ENCODE data around the gene ZNF641. TPM values are rescaled to one million over a fixed set of nuclear protein-coding genes. Genes with fewer than 3 reads are reported as not detected.

The ZNF641 gene
- total RNA-seq, 1 donor from 2014 or later: 38.0 TPM

- H3K27me3 Mint-ChIP-seq (ENCODE audit: low read depth): no peaks in the 10 kb centered on the region
- no peak overlapping the region for H3K27ac Mint-ChIP-seq
- H3K9me3 Mint-ChIP-seq: no peaks in the 10 kb centered on the region
- DNase-seq (ENCODE audit: low spot score in 2 of 2, unreplicated experiment in 2 of 2): no peak
- H3K4me1 Mint-ChIP-seq: no peaks in the 10 kb centered on the region
- H3K36me3 Mint-ChIP-seq: no peaks in the 10 kb centered on the region
- TF ChIP-seq, protein P1, sequence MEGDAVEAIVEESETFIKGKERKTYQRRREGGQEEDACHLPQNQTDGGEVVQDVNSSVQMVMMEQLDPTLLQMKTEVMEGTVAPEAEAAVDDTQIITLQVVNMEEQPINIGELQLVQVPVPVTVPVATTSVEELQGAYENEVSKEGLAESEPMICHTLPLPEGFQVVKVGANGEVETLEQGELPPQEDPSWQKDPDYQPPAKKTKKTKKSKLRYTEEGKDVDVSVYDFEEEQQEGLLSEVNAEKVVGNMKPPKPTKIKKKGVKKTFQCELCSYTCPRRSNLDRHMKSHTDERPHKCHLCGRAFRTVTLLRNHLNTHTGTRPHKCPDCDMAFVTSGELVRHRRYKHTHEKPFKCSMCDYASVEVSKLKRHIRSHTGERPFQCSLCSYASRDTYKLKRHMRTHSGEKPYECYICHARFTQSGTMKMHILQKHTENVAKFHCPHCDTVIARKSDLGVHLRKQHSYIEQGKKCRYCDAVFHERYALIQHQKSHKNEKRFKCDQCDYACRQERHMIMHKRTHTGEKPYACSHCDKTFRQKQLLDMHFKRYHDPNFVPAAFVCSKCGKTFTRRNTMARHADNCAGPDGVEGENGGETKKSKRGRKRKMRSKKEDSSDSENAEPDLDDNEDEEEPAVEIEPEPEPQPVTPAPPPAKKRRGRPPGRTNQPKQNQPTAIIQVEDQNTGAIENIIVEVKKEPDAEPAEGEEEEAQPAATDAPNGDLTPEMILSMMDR (IDR thresholded peaks at IDR 0.05; ENCODE audit: unreplicated experiment): no peak
- no peak overlapping the region for H3K4me3 Mint-ChIP-seq
Measured at GRCh38 chr12:48311313-48311712, 39.4 kb downstream of the ZNF641 start.

DNA sequence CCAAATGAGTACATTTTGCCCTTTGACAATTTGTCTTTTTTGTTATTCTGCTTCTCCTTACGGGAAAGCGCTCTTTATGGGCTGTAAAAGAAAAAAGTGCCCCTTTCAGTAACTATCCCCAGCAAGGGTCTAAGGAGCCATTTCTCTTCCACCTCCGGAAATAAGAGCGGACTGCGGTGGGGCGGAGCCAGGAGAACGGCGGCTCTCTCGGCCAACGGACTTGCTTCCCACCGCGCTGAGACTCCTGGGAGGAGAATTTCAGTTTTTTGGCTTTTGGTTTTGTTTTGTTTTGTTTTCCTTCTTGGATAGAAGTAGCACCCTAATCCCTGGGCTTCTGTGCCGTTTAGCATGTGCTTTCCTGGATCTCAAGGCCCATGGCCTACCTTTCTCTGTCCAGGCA lies 43.5 kb downstream of the ZNF641 start:
- Mint-ChIP-seq H3K4me1 (no peaks in the 10 kb centered on the region), H3K4me3 (no peak overlapping the region), H3K36me3 (no peaks in the 10 kb centered on the region), H3K27ac (no peak overlapping the region), H3K27me3 (ENCODE audit: low read depth) (no peaks in the 10 kb centered on the region), H3K9me3 (no peaks in the 10 kb centered on the region)
- no peak for DNase-seq (ENCODE audit: low spot score in 2 of 2, unreplicated experiment in 2 of 2)
- TF ChIP-seq, protein P1 (IDR thresholded peaks at IDR 0.05; ENCODE audit: unreplicated experiment): no peak

DNA sequence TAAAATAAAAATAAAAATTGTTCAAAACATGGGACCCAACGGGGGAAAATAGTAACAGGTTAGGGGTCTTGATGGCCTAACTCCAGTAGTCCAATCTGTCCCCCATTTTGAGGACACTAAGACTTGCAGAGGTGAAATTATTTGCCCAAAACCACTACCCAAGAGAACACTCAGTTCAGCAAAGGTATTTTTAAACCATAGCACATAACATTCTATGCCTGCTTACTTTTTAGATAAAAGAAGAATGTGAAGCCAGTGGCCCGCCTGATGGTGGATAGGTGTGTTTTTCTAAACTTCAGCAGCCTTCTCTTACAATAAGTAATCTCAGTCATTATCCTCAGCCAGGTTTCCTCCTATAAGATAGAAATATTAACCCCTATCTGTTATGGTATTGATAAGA lies 45.5 kb downstream of the ZNF641 start:
- no peak overlapping the region for H3K27ac Mint-ChIP-seq
- no peaks in the 10 kb centered on the region for H3K9me3 Mint-ChIP-seq
- H3K36me3 Mint-ChIP-seq: no peaks in the 10 kb centered on the region
- H3K4me1 Mint-ChIP-seq: no peaks in the 10 kb centered on the region
- no peak overlapping the region for H3K4me3 Mint-ChIP-seq
- TF ChIP-seq, protein P1 (IDR thresholded peaks at IDR 0.05; ENCODE audit: unreplicated experiment): no peak
- DNase-seq (ENCODE audit: low spot score in 2 of 2, unreplicated experiment in 2 of 2): no peak
- H3K27me3 Mint-ChIP-seq (ENCODE audit: low read depth): no peaks in the 10 kb centered on the region

GRCh38 chr12:48302161-48302911 lies 48.4 kb downstream of the ZNF641 start:
- Mint-ChIP-seq H3K4me1 (peaks cover 4% of the 10 kb centered on the region), H3K27ac (no peak overlapping the region), H3K36me3 (no peaks in the 10 kb centered on the region), H3K9me3 (no peaks in the 10 kb centered on the region), H3K4me3 (no peak overlapping the region), H3K27me3 (ENCODE audit: low read depth) (no peaks in the 10 kb centered on the region)
- DNase-seq (ENCODE audit: low spot score in 2 of 2, unreplicated experiment in 2 of 2): no peak
- TF ChIP-seq, protein P1 (IDR thresholded peaks at IDR 0.05; ENCODE audit: unreplicated experiment): no peak

DNA sequence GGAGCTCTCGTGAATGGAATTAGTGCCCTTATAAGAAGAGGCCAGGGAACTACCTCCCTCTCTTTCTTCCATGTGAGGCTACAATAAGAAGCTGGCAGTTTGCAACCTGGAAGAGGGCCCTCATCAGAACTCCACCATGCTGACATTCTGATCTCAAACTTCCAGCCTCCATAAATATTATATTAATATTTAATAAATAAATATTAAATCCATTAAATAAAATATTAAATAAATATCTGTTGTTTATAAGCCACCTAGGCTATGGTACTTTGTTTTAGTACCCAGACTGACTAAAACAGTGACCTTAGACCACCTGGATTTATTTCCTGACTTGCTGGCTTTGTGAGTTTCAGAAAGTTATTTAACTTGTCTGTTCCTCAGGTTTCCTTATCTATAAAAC lies 49.9 kb downstream of the ZNF641 start:
- no peaks in the 10 kb centered on the region for H3K9me3 Mint-ChIP-seq
- H3K27me3 Mint-ChIP-seq (ENCODE audit: low read depth): no peaks in the 10 kb centered on the region
- DNase-seq (ENCODE audit: low spot score in 2 of 2, unreplicated experiment in 2 of 2): no peak
- H3K4me3 Mint-ChIP-seq: no peak overlapping the region
- H3K4me1 Mint-ChIP-seq: peaks cover 11% of the 10 kb centered on the region
- TF ChIP-seq, protein P1 (IDR thresholded peaks at IDR 0.05; ENCODE audit: unreplicated experiment): no peak
- H3K27ac Mint-ChIP-seq: no peak overlapping the region
- H3K36me3 Mint-ChIP-seq: no peaks in the 10 kb centered on the region
